ENCODE data around the gene SLC35G3.
"Not testable (repeated sequence)": the region's sequence is repeated elsewhere in the genome, so short reads cannot be mapped to it uniquely, and the experiment has no call there.

The SLC35G3 gene

GRCh38 chr17:35202582-35202981 is 8.4 kb upstream of the SLC35G3 start:
- DNase-seq: not testable (repeated sequence)

- not testable (repeated sequence) for DNase-seq
Measured at GRCh38 chr17:35195062-35195461, 869 bp upstream of the SLC35G3 start.

- DNase-seq: no peak
Measured at GRCh38 chr17:35192708-35193107, 1.5 kb downstream of the SLC35G3 start.

GRCh38 chr17:35191001-35191695 is 3.0 kb downstream of the SLC35G3 start:
- no peak for DNase-seq

DNA sequence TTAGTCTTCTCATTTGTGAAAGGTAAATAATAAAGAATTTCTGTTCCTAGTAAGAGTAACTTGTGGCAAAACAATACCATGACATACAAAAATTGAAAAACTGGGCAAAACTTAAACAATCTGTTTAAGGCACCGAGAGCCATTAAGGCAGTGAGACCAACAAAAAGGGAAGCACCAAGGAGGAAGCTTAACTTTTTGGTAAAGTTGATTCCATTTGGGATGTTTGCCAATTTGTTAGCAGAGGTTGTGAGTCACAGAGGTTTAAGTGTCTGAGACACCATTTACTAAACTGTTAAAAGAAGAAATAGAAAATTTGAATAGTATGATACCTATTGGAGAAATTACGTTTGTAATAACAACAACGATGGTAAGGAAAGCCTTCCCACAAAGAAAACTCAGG is 4.9 kb downstream of the SLC35G3 start:
- DNase-seq: no peak

DNA sequence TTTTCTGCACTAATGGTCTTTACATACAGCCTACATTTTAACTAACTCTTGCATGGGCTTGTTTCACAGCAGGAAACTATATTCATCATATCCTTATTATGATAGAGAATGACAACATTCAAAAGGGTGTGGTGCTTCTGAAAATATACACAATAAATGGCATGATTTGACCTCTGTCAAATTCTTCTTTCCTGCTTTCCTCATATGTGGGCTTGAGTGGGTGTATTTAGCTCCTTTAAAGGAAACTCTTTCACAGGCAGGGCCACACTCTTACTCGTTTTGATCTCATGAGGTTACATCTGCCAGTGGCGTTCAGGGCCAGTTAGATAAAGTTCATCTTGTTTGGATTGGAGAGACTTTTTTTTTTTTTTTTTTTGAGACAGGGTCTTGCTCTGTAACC is 6.1 kb downstream of the SLC35G3 start:
- no peak for DNase-seq

DNA sequence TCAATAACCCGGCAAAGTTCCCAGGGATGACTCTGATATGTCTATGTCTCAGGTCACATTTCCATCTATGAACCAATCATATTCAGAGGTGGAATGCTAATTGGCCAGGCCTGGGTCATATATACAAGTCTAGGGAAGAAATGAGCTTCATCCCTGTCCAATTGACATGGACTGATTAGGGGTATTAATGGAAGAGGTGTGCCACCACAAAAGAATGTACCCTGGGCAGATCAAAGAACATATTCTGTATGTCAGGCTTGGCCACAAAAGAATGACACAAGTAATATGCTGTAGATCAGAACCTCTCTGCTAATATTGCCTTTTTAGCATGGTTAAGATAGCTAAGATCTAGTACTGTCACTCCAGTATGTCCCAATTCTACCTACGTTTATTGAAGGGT is 6.7 kb downstream of the SLC35G3 start:
- DNase-seq: no peak

DNA sequence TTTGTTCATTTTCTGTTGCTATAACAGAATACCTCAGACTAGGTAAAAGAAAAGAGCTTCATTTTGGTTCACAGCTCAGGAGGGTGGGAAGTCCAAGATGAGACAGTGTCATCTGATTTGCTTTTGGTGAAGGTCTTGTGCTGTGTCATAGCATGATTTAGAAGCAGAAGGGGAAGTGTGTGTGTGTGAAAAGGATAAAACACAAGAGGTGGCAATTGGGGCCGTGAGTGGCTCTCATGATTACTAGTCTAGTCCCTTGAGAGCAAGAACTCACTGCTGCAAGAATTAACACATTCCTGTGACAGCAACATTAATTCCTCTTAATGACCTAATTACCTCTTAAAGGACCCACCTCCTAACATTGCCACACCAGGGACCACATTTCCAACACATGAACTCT is 8.3 kb downstream of the SLC35G3 start:
- no peak for DNase-seq

DNA sequence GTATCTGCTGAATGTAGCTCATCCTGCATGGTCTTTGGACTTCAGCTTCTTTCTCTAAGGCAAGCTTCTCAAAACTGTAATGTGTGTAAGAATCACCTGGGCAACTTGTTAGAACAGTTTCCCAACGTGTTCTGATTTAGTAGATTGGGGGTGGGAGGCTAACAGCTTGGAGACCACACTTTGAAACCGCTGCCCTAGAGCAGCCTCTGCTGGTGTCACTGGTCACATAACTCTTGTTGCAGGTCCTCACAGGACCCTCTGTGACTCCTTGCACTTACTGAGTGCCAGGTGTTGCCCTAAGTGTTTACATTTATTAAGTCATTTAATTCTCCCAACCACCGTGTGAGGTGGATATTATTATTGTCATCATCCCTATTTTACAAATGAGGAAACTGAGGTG is 9.9 kb downstream of the SLC35G3 start:
- DNase-seq: no peak

DNA sequence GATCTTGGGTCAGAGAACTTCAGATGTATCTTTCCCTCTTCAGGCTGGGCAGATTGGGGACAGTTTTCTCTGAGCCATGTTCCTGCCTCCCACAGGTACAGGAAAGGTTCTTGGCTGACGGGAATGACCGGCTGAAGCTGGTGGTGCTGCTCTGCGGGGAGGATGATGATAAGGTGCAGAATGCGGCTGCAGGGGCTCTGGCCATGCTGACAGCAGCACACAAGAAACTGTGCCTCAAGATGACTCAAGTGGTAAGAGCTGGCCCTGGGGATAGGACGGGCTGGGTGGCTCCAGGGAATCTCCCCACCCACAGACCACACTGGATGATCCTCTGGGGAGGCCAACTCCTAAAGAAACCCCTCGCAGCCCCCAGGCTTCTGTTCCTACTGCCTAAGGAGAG is 10.9 kb downstream of the SLC35G3 start:
- DNase-seq: no peak

DNA sequence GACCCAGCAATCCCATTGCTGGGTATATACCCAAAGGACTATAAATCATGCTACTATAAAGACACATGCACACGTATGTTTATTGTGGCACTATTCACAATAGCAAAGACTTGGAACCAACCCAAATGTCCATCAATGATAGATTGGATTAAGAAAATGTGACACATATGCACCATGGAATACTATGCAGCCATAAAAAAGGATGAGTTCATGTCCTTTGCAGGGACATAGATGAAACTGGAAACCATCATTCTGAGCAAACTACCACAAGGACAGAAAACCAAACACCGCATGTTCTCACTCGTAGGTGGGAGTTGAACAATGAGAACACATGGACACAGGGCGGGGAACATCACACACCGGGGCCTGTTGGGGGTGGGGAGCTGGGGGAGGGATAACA is 14.8 kb downstream of the SLC35G3 start:
- not testable (repeated sequence) for DNase-seq

DNA sequence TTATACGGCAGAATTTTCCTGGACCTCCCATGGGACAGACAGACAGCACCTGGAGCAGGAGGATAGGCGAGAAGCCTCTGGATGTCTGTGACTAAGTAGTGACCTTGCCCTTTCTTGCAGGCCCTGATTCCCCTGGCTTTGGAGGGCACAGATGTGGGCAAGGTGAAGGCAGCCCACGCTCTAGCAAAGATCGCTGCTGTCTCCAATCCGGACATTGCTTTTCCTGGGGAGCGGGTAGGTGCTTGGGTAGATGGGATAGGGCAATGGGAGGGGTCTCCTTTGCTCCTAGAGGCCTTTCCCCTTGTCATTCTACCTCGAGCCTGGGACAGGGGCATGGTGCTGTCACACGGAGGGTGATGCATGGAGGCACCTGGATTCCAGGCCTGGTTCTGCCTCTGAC is 17.3 kb downstream of the SLC35G3 start:
- DNase-seq: no peak

- DNase-seq: no peak
Measured at GRCh38 chr17:35175638-35176415, 18.4 kb downstream of the SLC35G3 start.

- no peak for DNase-seq
Measured at GRCh38 chr17:35174835-35175334, 19.3 kb downstream of the SLC35G3 start.

DNA sequence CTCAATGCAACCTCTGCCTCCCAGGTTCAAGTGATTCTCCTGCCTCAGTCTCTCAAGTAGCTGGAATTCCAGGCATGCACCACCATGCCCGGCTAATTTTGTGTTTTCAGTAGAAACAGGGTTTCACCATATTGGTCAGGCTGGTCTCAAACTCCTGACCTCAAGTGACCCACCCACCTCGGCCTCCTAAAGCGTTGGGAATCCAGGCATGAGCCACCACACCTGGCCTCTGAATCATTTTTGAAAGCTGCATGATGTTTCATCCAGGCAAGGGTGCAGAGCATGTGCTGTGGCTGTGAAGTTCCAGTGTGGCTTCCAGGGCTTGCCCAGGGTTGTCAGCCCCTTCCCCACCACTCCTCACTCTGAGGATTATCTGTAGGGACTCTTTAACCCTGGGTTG is 21.9 kb downstream of the SLC35G3 start:
- DNase-seq: not testable (repeated sequence)

DNA sequence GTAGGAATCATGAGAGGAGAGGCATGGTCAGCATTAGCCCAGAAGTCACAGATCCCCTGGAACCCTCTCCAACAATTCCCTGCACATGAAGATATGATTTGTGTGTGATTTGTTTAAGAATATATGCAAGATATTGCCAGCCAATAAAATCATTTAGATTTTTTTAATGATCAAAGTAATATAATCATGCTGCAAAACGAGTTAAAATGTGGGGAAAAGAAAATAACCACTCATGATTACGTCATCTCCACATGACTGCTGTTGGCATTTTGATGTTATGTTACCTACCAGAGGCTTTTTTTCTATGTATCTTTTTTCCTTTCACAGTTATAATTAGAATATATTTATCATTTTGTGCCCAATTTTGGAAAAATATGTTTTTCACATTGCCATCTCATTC is 22.4 kb downstream of the SLC35G3 start:
- no peak for DNase-seq

GRCh38 chr17:35170968-35171771 is 23.0 kb downstream of the SLC35G3 start:
- DNase-seq: no peak

DNA sequence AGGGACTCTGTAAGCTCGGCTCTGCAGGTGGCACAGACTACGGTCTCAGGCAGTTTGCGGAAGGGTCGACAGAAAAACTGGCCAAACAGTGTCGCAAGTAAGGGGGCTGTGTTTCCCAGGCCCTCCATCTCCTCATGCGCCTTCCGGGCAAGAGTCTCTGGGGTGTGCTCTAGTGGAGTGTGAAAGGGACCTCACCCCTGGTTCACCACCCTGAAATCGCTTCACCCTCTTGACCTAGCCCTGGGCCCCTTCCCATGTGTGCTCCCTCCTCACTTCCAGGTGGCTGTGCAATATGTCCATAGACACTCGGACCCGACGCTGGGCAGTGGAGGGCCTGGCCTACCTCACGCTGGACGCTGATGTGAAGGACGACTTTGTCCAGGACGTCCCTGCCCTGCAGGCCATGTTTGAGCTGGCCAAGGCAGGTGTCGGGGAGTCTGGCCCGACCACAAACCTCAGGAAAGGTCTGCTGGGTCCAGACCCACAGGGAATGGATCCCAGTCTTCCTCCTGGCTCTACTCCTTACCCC is 24.3 kb downstream of the SLC35G3 start:
- no peak for DNase-seq

DNA sequence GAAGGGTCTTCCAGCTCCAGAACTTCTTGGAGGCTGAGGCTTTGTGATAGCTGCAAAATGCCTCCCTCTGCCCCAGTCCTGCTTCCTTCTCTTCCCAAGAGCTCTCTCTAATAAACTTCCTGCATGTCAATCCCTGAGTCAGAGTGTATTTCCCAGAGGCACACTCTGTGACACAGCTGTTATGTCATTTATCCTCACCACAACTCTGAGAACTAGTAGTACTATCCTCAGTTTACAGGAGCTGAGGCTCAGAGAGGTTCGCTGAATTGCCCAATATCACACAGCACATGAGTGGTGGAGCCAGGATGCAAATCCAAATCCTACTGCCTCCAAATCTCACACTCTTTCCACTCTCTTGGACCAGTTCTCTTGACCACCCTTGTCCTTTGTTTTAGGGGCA is 26.5 kb downstream of the SLC35G3 start:
- DNase-seq: no peak

DNA sequence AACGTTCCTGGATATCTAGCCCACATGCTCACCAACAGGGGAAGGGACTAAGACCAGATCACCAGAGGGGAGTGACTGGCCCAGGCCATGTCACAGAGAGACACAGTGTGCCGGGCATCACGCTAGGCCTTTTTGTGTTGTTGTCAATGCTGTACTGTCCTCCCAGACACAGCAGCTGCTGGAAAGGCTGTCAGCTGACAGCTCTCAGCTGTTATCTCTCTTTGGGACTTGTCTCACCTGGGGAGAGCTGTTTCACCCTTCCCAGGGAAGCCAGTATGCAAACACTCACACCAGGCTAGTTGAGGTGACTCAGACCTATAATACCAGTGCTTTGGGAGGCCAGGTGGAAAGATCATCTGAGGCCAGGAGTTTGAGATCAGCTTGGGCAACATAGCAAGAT is 27.1 kb downstream of the SLC35G3 start:
- no peak for DNase-seq

- DNase-seq: no peak
Measured at GRCh38 chr17:35166526-35166925, 27.7 kb downstream of the SLC35G3 start.

DNA sequence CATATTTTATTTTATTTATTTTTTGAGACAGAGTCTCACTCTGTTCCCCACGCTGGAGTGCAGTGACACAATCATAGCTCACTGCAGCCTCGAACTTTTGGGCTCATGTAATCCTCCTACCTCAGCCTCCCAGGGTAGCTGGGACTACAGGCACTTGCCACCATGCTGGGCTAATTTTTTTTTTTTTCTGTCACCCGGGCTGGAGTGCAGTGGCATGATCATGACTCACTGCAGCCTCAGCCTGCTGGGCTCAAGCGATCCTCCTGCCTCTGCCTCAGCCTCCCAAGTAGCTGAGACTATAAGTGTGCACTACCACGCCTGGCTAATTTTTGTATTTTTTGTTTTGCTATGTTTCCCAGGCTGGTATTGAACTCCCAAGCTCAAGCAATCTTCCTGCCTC is 29.5 kb downstream of the SLC35G3 start:
- DNase-seq: no peak

DNA sequence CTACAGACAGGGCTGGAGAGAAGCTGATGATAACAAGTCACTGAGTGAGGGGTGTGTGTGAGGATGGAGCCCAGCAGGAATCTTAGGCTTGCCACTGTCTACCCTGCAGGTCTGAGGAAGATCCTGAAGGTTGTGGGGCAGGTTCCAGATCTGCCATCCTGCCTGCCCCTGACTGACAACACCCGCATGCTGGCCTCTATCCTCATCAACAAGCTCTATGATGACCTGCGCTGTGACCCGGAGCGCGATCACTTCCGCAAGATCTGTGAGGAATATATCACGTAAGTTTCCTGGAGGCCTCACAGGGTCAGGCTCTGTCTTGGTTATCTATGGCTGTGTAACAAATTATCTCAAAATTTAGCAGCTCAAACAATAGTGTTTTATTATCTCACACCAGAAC is 30.3 kb downstream of the SLC35G3 start:
- DNase-seq: no peak
